ENCODE results near the gene FLG. TPM values are rescaled to one million over a fixed set of nuclear protein-coding genes. Genes with fewer than 3 reads are reported as not detected.
"Not testable (repeated sequence)": the region's sequence is repeated elsewhere in the genome, so short reads cannot be mapped to it uniquely, and the experiment has no call there.

The FLG gene
- total RNA-seq, 1 experiment from 2014 or later = 0.88 TPM

GRCh38 chr1:152303139-152303872, 21.7 kb downstream of the FLG start:
- not testable (repeated sequence) for DNase-seq (ENCODE audit: low read depth)

GRCh38 chr1:152256394-152256793, 68.6 kb downstream of the FLG start:
- DNase-seq (ENCODE audit: low read depth) = not testable (repeated sequence)

Other genes starting within 250 kb of the FLG start
- not detected in 2 replicates for gene TCHHL1, start 236.2 kb downstream of the FLG start, total RNA-seq (2014; rRNA removed; shearing (Covaris generic))
- under 0.01 TPM in 1 of 2 replicates, not detected in the other for gene TCHH, start 209.8 kb downstream of the FLG start, total RNA-seq (2014; rRNA removed; shearing (Covaris generic))
- gene RPTN, start 166.0 kb downstream of the FLG start, total RNA-seq (2014; rRNA removed; shearing (Covaris generic)) = not detected in 2 replicates
- not detected in 2 replicates for gene HRNR, start 101.0 kb downstream of the FLG start, total RNA-seq (2014; rRNA removed; shearing (Covaris generic))
- gene FLG2, start 34.8 kb upstream of the FLG start, total RNA-seq (2014; rRNA removed; shearing (Covaris generic)) = not detected in 2 replicates
- not detected in 2 replicates for gene CRNN, start 89.0 kb upstream of the FLG start, total RNA-seq (2014; rRNA removed; shearing (Covaris generic))
- not detected in 2 replicates for gene LCE5A, start 185.6 kb upstream of the FLG start, total RNA-seq (2014; rRNA removed; shearing (Covaris generic))
- not detected in 2 replicates for gene CRCT1, start 189.2 kb upstream of the FLG start, total RNA-seq (2014; rRNA removed; shearing (Covaris generic))
- not detected in 2 replicates for gene LCE3E, start 241.5 kb upstream of the FLG start, total RNA-seq (2014; rRNA removed; shearing (Covaris generic))